ENCODE results near the gene BNIPL.

BNIPL gene

GRCh38 chr1:151060007-151060656 is 23.7 kb downstream of the BNIPL start, which contains the start of gene MLLT11:
MLLT11 (plus strand) TSS chr1:151060397; CDS start chr1:151067225, 6,828 bp downstream.
- Histone ChIP-seq H3K4me3 (ENCODE audit: insufficient read depth in 1 of 2, low read depth in 1 of 2, low read length in 2 of 2) (peak within 1 kb of the TSS; percentile 88 to 98), H3K27me3 (ENCODE audit: control insufficient read depth in 1 of 2, insufficient read depth in 1 of 2, low read length in 2 of 2) (no peaks in the 10 kb centered on the region), H2BK5ac (ENCODE audit: low read depth, low read length, poor library complexity, severe bottlenecking) (peak within 1 kb of the TSS; percentile 88)

GRCh38 chr1:151060657-151061421 is 24.5 kb downstream of the BNIPL start:
- H3K79me1 ChIP-seq (replicated peaks; ENCODE audit: low read length, poor library complexity, severe bottlenecking): no peaks in the 10 kb centered on the region
- no peak overlapping the region for H3K14ac ChIP-seq (ENCODE audit: low read length in 2 of 2)
- peak overlapping the region; percentile 53 for H2AK5ac ChIP-seq (ENCODE audit: low read length, severe bottlenecking)
- H3K9ac ChIP-seq (ENCODE audit: low read length): peak overlapping the region; percentile 97
- H3K27me3 ChIP-seq (ENCODE audit: control insufficient read depth in 1 of 2, insufficient read depth in 1 of 2, low read length in 2 of 2): no peaks in the 10 kb centered on the region
- peak; percentile 61 for DNase-seq
- WGBS: 0% methylated on average over 1 of the region's 4 CpGs
- peak overlapping the region; percentile 49 to 98 for H3K4me3 ChIP-seq (ENCODE audit: insufficient read depth in 1 of 2, low read depth in 1 of 2, low read length in 2 of 2)
- H3K4me1 ChIP-seq (ENCODE audit: control insufficient read depth, insufficient read depth, low read depth, low read length): peaks cover 12% of the 10 kb centered on the region
- peak overlapping the region; percentile 84 for H3K27ac ChIP-seq (ENCODE audit: low read length, poor library complexity, severe bottlenecking)
- H2BK5ac ChIP-seq (ENCODE audit: low read depth, low read length, poor library complexity, severe bottlenecking): peak overlapping the region; percentile 54
- H3K36me3 ChIP-seq (ENCODE audit: control insufficient read depth in 1 of 2, insufficient read depth in 2 of 2, low read depth in 1 of 2, low read length in 2 of 2): peaks cover 11 to 12% of the 10 kb centered on the region in 2 experiments
- H3K9me3 ChIP-seq (ENCODE audit: control insufficient read depth, low read length): no peaks in the 10 kb centered on the region
- H2AFZ ChIP-seq (ENCODE audit: low read depth, low read length): no peak overlapping the region
- peak overlapping the region in 1 of 2 experiments; percentile 76 for H3K18ac ChIP-seq (ENCODE audit: low read depth in 1 of 2, low read length in 2 of 2)
- H4K8ac ChIP-seq (ENCODE audit: low read length): peak overlapping the region; percentile 50
- no peak overlapping the region for H4K91ac ChIP-seq (ENCODE audit: low read length)
- H3K4ac ChIP-seq (ENCODE audit: low read depth in 1 of 2, low read length in 2 of 2): peak overlapping the region in 1 of 2 experiments; percentile 97
- peak overlapping the region; percentile 94 for H3K4me2 ChIP-seq (ENCODE audit: low read length, poor library complexity, severe bottlenecking)
- no peak overlapping the region for H3K23ac ChIP-seq (ENCODE audit: low read length in 2 of 2)
- H2BK120ac ChIP-seq (ENCODE audit: low read depth, low read length): no peak overlapping the region
- no peak overlapping the region for H2BK12ac ChIP-seq (ENCODE audit: low read length in 2 of 2)
- H2BK15ac ChIP-seq (ENCODE audit: low read depth, poor library complexity, severe bottlenecking): no peak overlapping the region

More at GRCh38 chr1:151060007-151060656, 23.7 kb downstream of the BNIPL start, which contains the start of gene MLLT11:
- H3K36me3 ChIP-seq (ENCODE audit: control insufficient read depth in 1 of 2, insufficient read depth in 2 of 2, low read depth in 1 of 2, low read length in 2 of 2): peaks cover 16 to 19% of the 10 kb centered on the region in 2 experiments
- H3K4ac ChIP-seq (ENCODE audit: low read depth in 1 of 2, low read length in 2 of 2): peak within 1 kb of the TSS; percentile 97
- DNase-seq: peak; percentile 91
- H2BK15ac ChIP-seq (ENCODE audit: low read depth, poor library complexity, severe bottlenecking): peak within 1 kb of the TSS; percentile 71
- H3K4me1 ChIP-seq (ENCODE audit: control insufficient read depth, insufficient read depth, low read depth, low read length): peaks cover 17% of the 10 kb centered on the region
- peak within 1 kb of the TSS; percentile 84 for H3K27ac ChIP-seq (ENCODE audit: low read length, poor library complexity, severe bottlenecking)
- H3K18ac ChIP-seq (ENCODE audit: low read depth in 1 of 2, low read length in 2 of 2): peak within 1 kb of the TSS; percentile 96 to 99
- 0% methylated on average over 7 of the region's 15 CpGs for WGBS
- H2BK120ac ChIP-seq (ENCODE audit: low read depth, low read length): peak within 1 kb of the TSS; percentile 97
- H4K8ac ChIP-seq (ENCODE audit: low read length): peak within 1 kb of the TSS; percentile 97
- no peaks in the 10 kb centered on the region for H3K9me3 ChIP-seq (ENCODE audit: control insufficient read depth, low read length)
- peak within 1 kb of the TSS; percentile 98 for H4K91ac ChIP-seq (ENCODE audit: low read length)
- H2AFZ ChIP-seq (ENCODE audit: low read depth, low read length): peak within 1 kb of the TSS; percentile 8
- peak within 1 kb of the TSS; percentile 57 to 84 for H2BK12ac ChIP-seq (ENCODE audit: low read length in 2 of 2)
- peak within 1 kb of the TSS; percentile 53 for H2AK5ac ChIP-seq (ENCODE audit: low read length, severe bottlenecking)
- H3K4me2 ChIP-seq (ENCODE audit: low read length, poor library complexity, severe bottlenecking): peak within 1 kb of the TSS; percentile 94
- no peaks in the 10 kb centered on the region for H3K79me1 ChIP-seq (replicated peaks; ENCODE audit: low read length, poor library complexity, severe bottlenecking)
- H3K14ac ChIP-seq (ENCODE audit: low read length in 2 of 2): peak within 1 kb of the TSS in 1 of 2 experiments; percentile 97
- H3K9ac ChIP-seq (ENCODE audit: low read length): peak within 1 kb of the TSS; percentile 97
- H3K23ac ChIP-seq (ENCODE audit: low read length in 2 of 2): peak within 1 kb of the TSS; percentile 37 to 45

DNA sequence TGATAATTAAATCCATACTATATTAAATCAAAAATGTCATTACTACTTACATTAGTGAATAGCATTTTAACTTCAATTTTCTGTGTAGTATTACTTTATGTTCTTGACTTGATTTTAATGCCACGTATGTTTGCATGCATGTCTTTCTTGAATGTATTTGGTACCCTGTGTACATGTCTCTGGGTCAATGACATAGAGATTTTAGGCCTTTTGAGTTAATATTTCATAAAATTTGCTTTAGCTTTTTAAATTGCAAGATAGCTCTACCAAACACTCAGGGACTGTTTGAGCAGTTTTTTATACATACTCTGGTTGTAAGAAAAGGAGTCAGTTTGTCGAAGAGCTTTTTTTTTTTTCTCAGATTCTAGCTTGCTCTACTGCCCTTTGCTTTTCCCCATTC is 25.3 kb downstream of the BNIPL start:
- no peak overlapping the region for H4K8ac ChIP-seq (ENCODE audit: low read length)
- no peak overlapping the region for H3K14ac ChIP-seq (ENCODE audit: low read length in 2 of 2)
- H3K9ac ChIP-seq (ENCODE audit: low read length): peak overlapping the region; percentile 97
- H2BK5ac ChIP-seq (ENCODE audit: low read depth, low read length, poor library complexity, severe bottlenecking): no peak overlapping the region
- no peak overlapping the region for H2AFZ ChIP-seq (ENCODE audit: low read depth, low read length)
- H3K9me3 ChIP-seq (ENCODE audit: control insufficient read depth, low read length): no peaks in the 10 kb centered on the region
- no peak overlapping the region for H3K4ac ChIP-seq (ENCODE audit: low read depth in 1 of 2, low read length in 2 of 2)
- H3K27ac ChIP-seq (ENCODE audit: low read length, poor library complexity, severe bottlenecking): peak overlapping the region; percentile 39
- H3K4me3 ChIP-seq (ENCODE audit: insufficient read depth in 1 of 2, low read depth in 1 of 2, low read length in 2 of 2): peak overlapping the region in 1 of 2 experiments; percentile 98
- H3K23ac ChIP-seq (ENCODE audit: low read length in 2 of 2): no peak overlapping the region
- H3K36me3 ChIP-seq (ENCODE audit: control insufficient read depth in 1 of 2, insufficient read depth in 2 of 2, low read depth in 1 of 2, low read length in 2 of 2): peaks cover 9 to 13% of the 10 kb centered on the region in 2 experiments
- no peak overlapping the region for H4K91ac ChIP-seq (ENCODE audit: low read length)
- H3K4me2 ChIP-seq (ENCODE audit: low read length, poor library complexity, severe bottlenecking): no peak overlapping the region
- H2BK15ac ChIP-seq (ENCODE audit: low read depth, poor library complexity, severe bottlenecking): no peak overlapping the region
- 67% methylated on average over 1 of the region's 2 CpGs for WGBS
- H2BK120ac ChIP-seq (ENCODE audit: low read depth, low read length): no peak overlapping the region
- H3K79me1 ChIP-seq (replicated peaks; ENCODE audit: low read length, poor library complexity, severe bottlenecking): peaks cover 2% of the 10 kb centered on the region
- peaks cover 9% of the 10 kb centered on the region for H3K4me1 ChIP-seq (ENCODE audit: control insufficient read depth, insufficient read depth, low read depth, low read length)
- no peak overlapping the region for H2AK5ac ChIP-seq (ENCODE audit: low read length, severe bottlenecking)
- H3K18ac ChIP-seq (ENCODE audit: low read depth in 1 of 2, low read length in 2 of 2): no peak overlapping the region
- DNase-seq: no peak
- no peaks in the 10 kb centered on the region for H3K27me3 ChIP-seq (ENCODE audit: control insufficient read depth in 1 of 2, insufficient read depth in 1 of 2, low read length in 2 of 2)
- H2BK12ac ChIP-seq (ENCODE audit: low read length in 2 of 2): no peak overlapping the region

Data from mesenchymal stem cell (in vitro differentiated cells and primary cell).